ENCODE data around the gene ETV1. TPM values are rescaled to one million over a fixed set of nuclear protein-coding genes. Genes with fewer than 3 reads are reported as not detected.

The ETV1 gene
- total and polyA plus RNA-seq, 4 donors, result 1.2 to 4.3 (median 3.6) TPM

GRCh38 chr7:13875496-13876074 is 113.9 kb downstream of the ETV1 start:
- Histone ChIP-seq H3K36me3 (ENCODE audit: control insufficient read depth in 4 of 4, insufficient read depth in 3 of 4, low read depth in 1 of 4, low read length in 3 of 4) (no peaks in the 10 kb centered on the region), H3K9ac (ENCODE audit: low read depth in 1 of 2, low read length in 2 of 2) (no peak overlapping the region), H3K4me3 (ENCODE audit: low read depth in 1 of 3, low read length in 3 of 3) (no peak overlapping the region), H3K27me3 (ENCODE audit: control insufficient read depth in 4 of 4, insufficient read depth in 4 of 4, low read length in 3 of 4) (no peaks in the 10 kb centered on the region), H3K4me1 (ENCODE audit: control insufficient read depth in 4 of 4, insufficient read depth in 4 of 4, low read length in 3 of 4) (no peaks in the 10 kb centered on the region), H3K27ac (ENCODE audit: low read depth in 1 of 2, low read length in 2 of 2) (no peak overlapping the region), H3K9me3 (ENCODE audit: control insufficient read depth in 4 of 4, low read length in 3 of 4) (no peaks in the 10 kb centered on the region)
- 76% methylated on average over 5 of the region's 5 CpGs for WGBS
- no peak for DNase-seq (ENCODE audit: low spot score)
- TF ChIP-seq FOXA1 (IDR thresholded peaks at IDR 0.05) (no peak), SP1 (IDR thresholded peaks at IDR 0.05) (no peak)

DNA sequence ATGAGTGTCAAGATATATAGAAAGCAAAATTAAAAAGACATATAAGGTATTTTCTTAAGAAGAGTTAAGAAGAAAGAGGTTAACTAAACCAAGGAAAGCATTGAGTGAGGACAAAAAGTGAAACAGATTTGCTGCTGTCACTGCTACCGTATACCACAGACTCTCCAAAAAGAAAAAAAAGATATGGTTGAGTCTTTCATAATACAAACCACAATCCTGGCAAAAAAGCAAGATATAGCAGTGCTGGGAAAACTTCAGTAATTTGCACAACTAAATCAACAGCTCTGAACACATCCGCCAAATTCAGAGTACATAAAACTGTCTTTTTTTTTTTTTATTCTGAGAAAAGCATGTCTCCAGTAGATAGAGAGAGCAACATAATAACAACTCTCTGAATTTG is 114.7 kb downstream of the ETV1 start:
- no peaks in the 10 kb centered on the region for H3K4me1 ChIP-seq (ENCODE audit: control insufficient read depth in 4 of 4, insufficient read depth in 4 of 4, low read length in 3 of 4)
- H3K27ac ChIP-seq (ENCODE audit: low read depth in 1 of 2, low read length in 2 of 2), result no peak overlapping the region
- no peaks in the 10 kb centered on the region for H3K27me3 ChIP-seq (ENCODE audit: control insufficient read depth in 4 of 4, insufficient read depth in 4 of 4, low read length in 3 of 4)
- DNase-seq (ENCODE audit: low spot score), result no peak
- no peak overlapping the region for H3K9ac ChIP-seq (ENCODE audit: low read depth in 1 of 2, low read length in 2 of 2)
- H3K9me3 ChIP-seq (ENCODE audit: control insufficient read depth in 4 of 4, low read length in 3 of 4), result no peaks in the 10 kb centered on the region
- no peaks in the 10 kb centered on the region for H3K36me3 ChIP-seq (ENCODE audit: control insufficient read depth in 4 of 4, insufficient read depth in 3 of 4, low read depth in 1 of 4, low read length in 3 of 4)
- 28% methylated on average over 2 of the region's 2 CpGs for WGBS
- TF ChIP-seq HNF4A (conservative IDR thresholded peaks at IDR 0.05), result no peak
- H3K4me3 ChIP-seq (ENCODE audit: low read depth in 1 of 3, low read length in 3 of 3), result no peak overlapping the region

- Histone ChIP-seq H3K27me3 (ENCODE audit: control insufficient read depth in 4 of 4, insufficient read depth in 4 of 4, low read length in 3 of 4) (no peaks in the 10 kb centered on the region), H3K27ac (ENCODE audit: low read depth in 1 of 2, low read length in 2 of 2) (no peak overlapping the region), H3K36me3 (ENCODE audit: control insufficient read depth in 4 of 4, insufficient read depth in 3 of 4, low read depth in 1 of 4, low read length in 3 of 4) (no peaks in the 10 kb centered on the region), H3K9ac (ENCODE audit: low read depth in 1 of 2, low read length in 2 of 2) (no peak overlapping the region), H3K4me3 (ENCODE audit: low read depth in 1 of 3, low read length in 3 of 3) (no peak overlapping the region), H3K9me3 (ENCODE audit: control insufficient read depth in 4 of 4, low read length in 3 of 4) (no peaks in the 10 kb centered on the region), H3K4me1 (ENCODE audit: control insufficient read depth in 4 of 4, insufficient read depth in 4 of 4, low read length in 3 of 4) (no peaks in the 10 kb centered on the region)
- no peak for DNase-seq (ENCODE audit: low spot score)
- no peak for TF ChIP-seq EGR1 (IDR thresholded peaks at IDR 0.05; ENCODE audit: low read depth in 2 of 2)
- TF ChIP-seq TAF1 (conservative IDR thresholded peaks at IDR 0.05), result no peak
- TF ChIP-seq MAX (IDR thresholded peaks at IDR 0.05), result no peak
- TF ChIP-seq FOXA2 (IDR thresholded peaks at IDR 0.05), result no peak
- no peak for TF ChIP-seq RAD21 (IDR thresholded peaks at IDR 0.05)
- TF ChIP-seq SP1 (IDR thresholded peaks at IDR 0.05), result no peak
- TF ChIP-seq CTCF (IDR thresholded peaks at IDR 0.05; ENCODE audit: low read depth, low read length, missing input control), result no peak
- TF ChIP-seq FOXA1 (IDR thresholded peaks at IDR 0.05), result no peak
- TF ChIP-seq, protein P1, sequence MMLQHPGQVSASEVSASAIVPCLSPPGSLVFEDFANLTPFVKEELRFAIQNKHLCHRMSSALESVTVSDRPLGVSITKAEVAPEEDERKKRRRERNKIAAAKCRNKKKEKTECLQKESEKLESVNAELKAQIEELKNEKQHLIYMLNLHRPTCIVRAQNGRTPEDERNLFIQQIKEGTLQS (IDR thresholded peaks at IDR 0.05), result no peak
- TF ChIP-seq HNF4A (conservative IDR thresholded peaks at IDR 0.05), result no peak
- TF ChIP-seq HNF4G (IDR thresholded peaks at IDR 0.05), result no peak
- TF ChIP-seq JUND (IDR thresholded peaks at IDR 0.05), result no peak
- TF ChIP-seq RXRA (IDR thresholded peaks at IDR 0.05), result no peak
- TF ChIP-seq, protein P2, sequence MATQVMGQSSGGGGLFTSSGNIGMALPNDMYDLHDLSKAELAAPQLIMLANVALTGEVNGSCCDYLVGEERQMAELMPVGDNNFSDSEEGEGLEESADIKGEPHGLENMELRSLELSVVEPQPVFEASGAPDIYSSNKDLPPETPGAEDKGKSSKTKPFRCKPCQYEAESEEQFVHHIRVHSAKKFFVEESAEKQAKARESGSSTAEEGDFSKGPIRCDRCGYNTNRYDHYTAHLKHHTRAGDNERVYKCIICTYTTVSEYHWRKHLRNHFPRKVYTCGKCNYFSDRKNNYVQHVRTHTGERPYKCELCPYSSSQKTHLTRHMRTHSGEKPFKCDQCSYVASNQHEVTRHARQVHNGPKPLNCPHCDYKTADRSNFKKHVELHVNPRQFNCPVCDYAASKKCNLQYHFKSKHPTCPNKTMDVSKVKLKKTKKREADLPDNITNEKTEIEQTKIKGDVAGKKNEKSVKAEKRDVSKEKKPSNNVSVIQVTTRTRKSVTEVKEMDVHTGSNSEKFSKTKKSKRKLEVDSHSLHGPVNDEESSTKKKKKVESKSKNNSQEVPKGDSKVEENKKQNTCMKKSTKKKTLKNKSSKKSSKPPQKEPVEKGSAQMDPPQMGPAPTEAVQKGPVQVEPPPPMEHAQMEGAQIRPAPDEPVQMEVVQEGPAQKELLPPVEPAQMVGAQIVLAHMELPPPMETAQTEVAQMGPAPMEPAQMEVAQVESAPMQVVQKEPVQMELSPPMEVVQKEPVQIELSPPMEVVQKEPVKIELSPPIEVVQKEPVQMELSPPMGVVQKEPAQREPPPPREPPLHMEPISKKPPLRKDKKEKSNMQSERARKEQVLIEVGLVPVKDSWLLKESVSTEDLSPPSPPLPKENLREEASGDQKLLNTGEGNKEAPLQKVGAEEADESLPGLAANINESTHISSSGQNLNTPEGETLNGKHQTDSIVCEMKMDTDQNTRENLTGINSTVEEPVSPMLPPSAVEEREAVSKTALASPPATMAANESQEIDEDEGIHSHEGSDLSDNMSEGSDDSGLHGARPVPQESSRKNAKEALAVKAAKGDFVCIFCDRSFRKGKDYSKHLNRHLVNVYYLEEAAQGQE (IDR thresholded peaks at IDR 0.05), result no peak
- no peak for TF ChIP-seq YY1 (IDR thresholded peaks at IDR 0.05)
- no peak for TF ChIP-seq NR2F2 (IDR thresholded peaks at IDR 0.05)
- TF ChIP-seq, protein P3, sequence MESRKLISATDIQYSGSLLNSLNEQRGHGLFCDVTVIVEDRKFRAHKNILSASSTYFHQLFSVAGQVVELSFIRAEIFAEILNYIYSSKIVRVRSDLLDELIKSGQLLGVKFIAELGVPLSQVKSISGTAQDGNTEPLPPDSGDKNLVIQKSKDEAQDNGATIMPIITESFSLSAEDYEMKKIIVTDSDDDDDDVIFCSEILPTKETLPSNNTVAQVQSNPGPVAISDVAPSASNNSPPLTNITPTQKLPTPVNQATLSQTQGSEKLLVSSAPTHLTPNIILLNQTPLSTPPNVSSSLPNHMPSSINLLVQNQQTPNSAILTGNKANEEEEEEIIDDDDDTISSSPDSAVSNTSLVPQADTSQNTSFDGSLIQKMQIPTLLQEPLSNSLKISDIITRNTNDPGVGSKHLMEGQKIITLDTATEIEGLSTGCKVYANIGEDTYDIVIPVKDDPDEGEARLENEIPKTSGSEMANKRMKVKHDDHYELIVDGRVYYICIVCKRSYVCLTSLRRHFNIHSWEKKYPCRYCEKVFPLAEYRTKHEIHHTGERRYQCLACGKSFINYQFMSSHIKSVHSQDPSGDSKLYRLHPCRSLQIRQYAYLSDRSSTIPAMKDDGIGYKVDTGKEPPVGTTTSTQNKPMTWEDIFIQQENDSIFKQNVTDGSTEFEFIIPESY (IDR thresholded peaks at IDR 0.05), result no peak
- TF ChIP-seq GABPA (IDR thresholded peaks at IDR 0.05 in 1 of 2, conservative IDR thresholded peaks at IDR 0.05 in 1 of 2), result no peak
Measured at GRCh38 chr7:13872709-13873108, 116.8 kb downstream of the ETV1 start.

Data from liver (tissue), 9 donors.